Measurements from ENCODE around the gene GPX4. TPM values are rescaled to one million over a fixed set of nuclear protein-coding genes. Genes with fewer than 3 reads are reported as not detected.
A peak's percentile ranks its signal among the peaks of the same experiment; 100 is the strongest.

Gene GPX4
- total and polyA plus RNA-seq, 2 of the 13 experiments (the other 11 are each of a cell fraction or from before 2014, with no cell fraction given), result 535 to 613 TPM

GRCh38 chr19:1098177-1099051 lies 5.4 kb upstream of the GPX4 start (continued):
- TF ChIP-seq PRPF4 (IDR thresholded peaks at IDR 0.05; ENCODE audit: low read depth, low read length, poor library complexity, severe bottlenecking), result no peak
- TF ChIP-seq PHF21A (CRISPR knock-in tag; IDR thresholded peaks at IDR 0.05), result 0 out of 2 replicates have a peak, but pooled peaks have one; percentile 74
- TF ChIP-seq ZNF782 (CRISPR knock-in tag; IDR thresholded peaks at IDR 0.05; ENCODE audit: borderline replicate concordance), result 0 out of 2 replicates have a peak, but pooled peaks have one; percentile 70
- TF ChIP-seq ADNP (CRISPR knock-in tag; IDR thresholded peaks at IDR 0.05), result peak; percentile 96
- no peak for TF ChIP-seq TBX3 (IDR thresholded peaks at IDR 0.05; ENCODE audit: borderline replicate concordance)
- no peak for TF ChIP-seq KMT2B (CRISPR knock-in tag; IDR thresholded peaks at IDR 0.05)
- no peak for TF ChIP-seq ATF7 (IDR thresholded peaks at IDR 0.05)
- TF ChIP-seq ATF7 (CRISPR knock-in tag; IDR thresholded peaks at IDR 0.05), result no peak; the same call in 1 of the 2 replicates
- TF ChIP-seq TRIM22 (IDR thresholded peaks at IDR 0.05), result no peak
- no peak for TF ChIP-seq ZNF10 (CRISPR knock-in tag; IDR thresholded peaks at IDR 0.05; ENCODE audit: borderline replicate concordance, low read depth)
- TF ChIP-seq REST (IDR thresholded peaks at IDR 0.05; ENCODE audit: borderline replicate concordance in 1 of 2, low read depth in 1 of 2, low read length in 2 of 2), result peak in 1 of 2 experiments; percentile 34; a peak in 1 of 4 replicates
- no peak for TF ChIP-seq MAFG (CRISPR knock-in tag; IDR thresholded peaks at IDR 0.05)
- peak; percentile 99 for TF ChIP-seq ZNF383 (CRISPR knock-in tag; IDR thresholded peaks at IDR 0.05; ENCODE audit: borderline replicate concordance)
- TF ChIP-seq ZNF746 (CRISPR knock-in tag; IDR thresholded peaks at IDR 0.05), result peak; percentile 96
- no peak for TF ChIP-seq ZSCAN9 (CRISPR knock-in tag; IDR thresholded peaks at IDR 0.05; ENCODE audit: borderline replicate concordance)
- no peak for TF ChIP-seq TEF (CRISPR knock-in tag; IDR thresholded peaks at IDR 0.05)
- no peak for TF ChIP-seq RNF219 (CRISPR knock-in tag; IDR thresholded peaks at IDR 0.05)
- TF ChIP-seq MIXL1 (CRISPR knock-in tag; IDR thresholded peaks at IDR 0.05), result no peak; the same call in 1 of the 2 replicates
- peak; percentile 92 for TF ChIP-seq CBX1 (IDR thresholded peaks at IDR 0.05; ENCODE audit: low read depth)
- no peak for TF ChIP-seq PHF5A (CRISPR knock-in tag; IDR thresholded peaks at IDR 0.05; ENCODE audit: low read depth, unreplicated experiment)
- TF ChIP-seq ZNF121 (CRISPR knock-in tag; IDR thresholded peaks at IDR 0.05), result no peak
- 0 out of 2 replicates have a peak, but pooled peaks have one; percentile 45 for TF ChIP-seq TMF1 (CRISPR knock-in tag; IDR thresholded peaks at IDR 0.05; ENCODE audit: low read depth)
- TF ChIP-seq ZFX (CRISPR knock-in tag; IDR thresholded peaks at IDR 0.05; ENCODE audit: low read depth), result peak; percentile 20; the same call in 1 of the 2 replicates
